AG04450 (cell line): ENCODE results near the gene RIN2. TPM values are rescaled to one million over a fixed set of nuclear protein-coding genes. Genes with fewer than 3 reads are reported as not detected.

Experiments used
- CTCF ChIA-PET: fragments of 300-600, 350-600 bp; formaldehyde crosslinking; extraction: SDS; loops from one replicate; lab custom pipeline; 2022; ENCODE audit warnings: antibody characterized with exemption, inconsistent platforms; lab: Charles Lee
- POLR2A ChIA-PET: fragments of 350-600 bp; formaldehyde crosslinking; extraction: SDS; loops from one replicate; lab custom pipeline; 2021; ENCODE audit warnings: antibody characterized with exemption, inconsistent platforms; lab: Yijun Ruan, JAX
- DNase-seq: peaks from one replicate; pipeline ENCODE4 v3.0.0-alpha.2; 2011; ENCODE audit warnings: low read depth, low spot score
- H3K27ac ChIP-seq: one replicate; pipeline ENCODE4 v1.5.1; 2012; ENCODE audit warnings: low read depth, low read length, control low read depth
- H3K27me3 ChIP-seq: one replicate; pipeline ENCODE4 v1.6.0; 2012; ENCODE audit warnings: low read length; ENCODE audit not compliant: control insufficient read depth, insufficient read depth
- H3K4me3 ChIP-seq: 2 replicates; pipeline ENCODE4 v1.5.1; 2011; ENCODE audit warnings: mild to moderate bottlenecking, low read depth, low read length, control low read depth
- H3K9me3 ChIP-seq: 2 replicates; pipeline ENCODE4 v1.5.1; 2012; ENCODE audit warnings: low read length; ENCODE audit not compliant: control insufficient read depth, insufficient read depth
- CTCF ChIP-seq: IDR thresholded peaks from 2 replicates; pipeline ENCODE4 v1.5.1; 2011; ENCODE audit warnings: low read depth, low read length, control low read depth, inconsistent platforms
- polyA plus RNA-seq: library from polyadenylated mRNA; depleted of rRNA; stranded (reverse); fragments of >200 nt; gene quantifications from 2 replicates; pipeline ENCODE4 v1.2.3, GENCODE V29; 2011

Gene RIN2
- polyA plus RNA-seq, 1 experiment = 56.0 TPM

- CTCF ChIA-PET = no interaction called here
- POLR2A ChIA-PET = interaction anchor here (0.6 kb wide), 1 partner anchor 279 kb away, joined by 7 read pairs; no protein-coding TSS in a partner anchor
- no peak for TF ChIP-seq CTCF
- H3K9me3 ChIP-seq = no peaks in the 10 kb centered on the region
- H3K4me3 ChIP-seq = no peak overlapping the region
- no peaks in the 10 kb centered on the region for H3K27me3 ChIP-seq
- no peak for DNase-seq
- H3K27ac ChIP-seq = no peak overlapping the region
Observed at GRCh38 chr20:19777981-19778380, 19.9 kb downstream of the RIN2 start.

GRCh38 chr20:19778404-19778803, 20.3 kb downstream of the RIN2 start:
- POLR2A ChIA-PET = interaction anchor here (0.6 kb wide), 1 partner anchor 278 kb away, joined by 7 read pairs; no protein-coding TSS in a partner anchor
- no peak for TF ChIP-seq CTCF
- DNase-seq = no peak
- H3K27me3 ChIP-seq = no peaks in the 10 kb centered on the region
- CTCF ChIA-PET = interaction anchor here (0.8 kb wide), 1 partner anchor 1146 kb away, joined by 3 read pairs; no protein-coding TSS in a partner anchor
- no peak overlapping the region for H3K27ac ChIP-seq
- H3K4me3 ChIP-seq = no peak overlapping the region
- H3K9me3 ChIP-seq = no peaks in the 10 kb centered on the region

GRCh38 chr20:19779634-19780033, 21.6 kb downstream of the RIN2 start:
- DNase-seq = no peak
- TF ChIP-seq CTCF = no peak
- Histone ChIP-seq H3K9me3 (no peaks in the 10 kb centered on the region), H3K4me3 (no peak overlapping the region), H3K27ac (no peak overlapping the region), H3K27me3 (no peaks in the 10 kb centered on the region)
- ChIA-PET POLR2A (interaction anchor here (1.1 kb wide), 1 partner anchor 195 kb away, joined by 4 read pairs; no protein-coding TSS in a partner anchor), CTCF (interaction anchor here (0.8 to 2.2 kb wide), 3 partner anchors 56 to 215 kb away, joined by 3 to 11 read pairs (median 4); no protein-coding TSS in a partner anchor)

GRCh38 chr20:19780261-19780660, 22.2 kb downstream of the RIN2 start:
- CTCF ChIA-PET = interaction anchor here (0.9 to 2.2 kb wide), 3 partner anchors 57 to 216 kb away, joined by 3 to 11 read pairs (median 3); no protein-coding TSS in a partner anchor

More at GRCh38 chr20:19780261-19780660, 22.2 kb downstream of the RIN2 start:
- Histone ChIP-seq H3K4me3 (no peak overlapping the region), H3K27me3 (no peaks in the 10 kb centered on the region), H3K27ac (no peak overlapping the region), H3K9me3 (no peaks in the 10 kb centered on the region)
- TF ChIP-seq CTCF = no peak
- no peak for DNase-seq
- POLR2A ChIA-PET = interaction anchor here (1.1 kb wide), 1 partner anchor 195 kb away, joined by 4 read pairs; no protein-coding TSS in a partner anchor
